ENCODE data around the gene PARD3B.

DNA sequence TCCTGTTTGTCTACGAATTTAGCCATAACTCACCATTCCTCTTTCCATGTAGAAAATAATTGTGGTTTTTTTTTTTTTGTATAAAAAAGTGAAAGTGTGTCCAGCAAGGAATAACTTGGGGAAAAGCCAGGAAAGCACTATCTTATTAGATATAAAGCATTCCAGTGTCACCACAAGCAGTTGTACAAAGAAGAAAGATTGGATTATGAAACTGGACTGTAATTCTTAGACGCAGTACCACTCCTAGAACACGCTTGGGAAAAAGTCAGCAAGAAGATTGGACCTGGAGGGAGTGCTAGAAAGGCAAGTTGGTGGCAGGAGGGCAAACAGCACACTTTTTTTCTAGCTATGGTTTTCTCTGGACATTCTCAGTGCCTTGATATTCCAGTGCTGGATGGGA lies 186.7 kb downstream of the PARD3B start:
- no peak for TF ChIP-seq POLR2A (IDR thresholded peaks at IDR 0.05)
- TF ChIP-seq, protein P1, sequence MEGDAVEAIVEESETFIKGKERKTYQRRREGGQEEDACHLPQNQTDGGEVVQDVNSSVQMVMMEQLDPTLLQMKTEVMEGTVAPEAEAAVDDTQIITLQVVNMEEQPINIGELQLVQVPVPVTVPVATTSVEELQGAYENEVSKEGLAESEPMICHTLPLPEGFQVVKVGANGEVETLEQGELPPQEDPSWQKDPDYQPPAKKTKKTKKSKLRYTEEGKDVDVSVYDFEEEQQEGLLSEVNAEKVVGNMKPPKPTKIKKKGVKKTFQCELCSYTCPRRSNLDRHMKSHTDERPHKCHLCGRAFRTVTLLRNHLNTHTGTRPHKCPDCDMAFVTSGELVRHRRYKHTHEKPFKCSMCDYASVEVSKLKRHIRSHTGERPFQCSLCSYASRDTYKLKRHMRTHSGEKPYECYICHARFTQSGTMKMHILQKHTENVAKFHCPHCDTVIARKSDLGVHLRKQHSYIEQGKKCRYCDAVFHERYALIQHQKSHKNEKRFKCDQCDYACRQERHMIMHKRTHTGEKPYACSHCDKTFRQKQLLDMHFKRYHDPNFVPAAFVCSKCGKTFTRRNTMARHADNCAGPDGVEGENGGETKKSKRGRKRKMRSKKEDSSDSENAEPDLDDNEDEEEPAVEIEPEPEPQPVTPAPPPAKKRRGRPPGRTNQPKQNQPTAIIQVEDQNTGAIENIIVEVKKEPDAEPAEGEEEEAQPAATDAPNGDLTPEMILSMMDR (IDR thresholded peaks at IDR 0.05) = no peak

Data from prostate gland (tissue), 2 donors.